ENCODE measurements around the gene KCNIP4.
A peak's percentile ranks its signal among the peaks of the same experiment; 100 is the strongest.

The KCNIP4 gene

DNA sequence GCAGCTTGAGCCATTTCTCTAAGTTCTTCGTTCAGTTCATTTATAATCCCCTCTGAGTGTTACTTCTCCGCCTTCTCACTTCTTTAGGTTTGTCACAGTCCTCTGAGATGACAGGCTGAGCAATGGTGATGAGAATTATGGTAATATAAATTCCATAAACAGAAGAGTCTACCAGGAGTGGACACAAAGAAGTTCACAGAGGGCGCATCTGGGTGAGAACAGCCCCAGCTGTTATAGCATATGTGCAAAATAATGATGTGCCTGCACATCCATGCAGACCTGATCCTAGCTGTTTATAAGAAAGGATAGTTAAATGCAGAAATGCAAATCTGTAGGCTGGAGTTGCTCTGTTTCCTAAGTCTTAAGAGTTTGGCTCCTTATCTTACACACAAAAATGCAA lies 377.5 kb downstream of the KCNIP4 start:
- no peak for DNase-seq (ENCODE audit: low read depth in 2 of 2)

DNA sequence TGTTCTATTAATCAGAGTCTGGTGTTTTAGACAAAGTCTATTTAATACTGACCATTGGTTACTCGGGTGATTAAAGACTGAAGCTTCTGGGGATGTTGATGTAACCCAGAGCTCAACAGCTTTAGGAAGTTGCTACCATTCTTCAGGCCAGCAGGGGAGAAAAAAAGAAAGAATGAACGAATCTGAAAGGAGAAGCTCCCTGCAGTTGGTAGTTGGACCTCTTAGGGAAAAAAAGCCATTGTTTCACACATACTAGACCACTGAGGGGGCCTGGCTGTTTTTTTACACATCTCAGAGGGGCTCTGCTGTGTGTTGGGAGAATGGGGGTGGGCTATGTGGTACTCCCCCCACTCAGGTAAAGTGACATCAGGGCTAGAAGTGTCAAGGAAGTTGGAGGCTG lies 378.9 kb downstream of the KCNIP4 start:
- no peak for DNase-seq (ENCODE audit: low read depth in 2 of 2)

DNA sequence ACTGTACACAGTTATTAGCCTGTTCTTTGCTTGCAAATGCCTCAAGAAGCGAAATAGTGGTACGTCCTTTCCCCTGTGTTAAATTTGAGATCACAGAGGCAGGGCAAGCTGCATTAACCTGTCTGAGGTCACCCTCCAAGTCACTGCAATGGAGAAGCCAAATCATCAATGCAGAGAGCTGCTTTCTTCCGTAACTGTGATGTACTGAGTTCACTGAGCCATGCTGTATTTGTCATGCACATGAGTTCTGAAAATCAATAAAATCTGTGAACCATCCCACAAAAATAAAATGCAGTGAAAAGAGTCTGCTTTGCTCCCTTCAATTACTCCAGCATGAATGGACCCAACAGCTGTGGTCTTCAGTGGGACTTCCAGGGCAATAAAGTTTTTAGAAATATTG lies 393.5 kb downstream of the KCNIP4 start:
- no peak for DNase-seq (ENCODE audit: low read depth in 2 of 2)

DNA sequence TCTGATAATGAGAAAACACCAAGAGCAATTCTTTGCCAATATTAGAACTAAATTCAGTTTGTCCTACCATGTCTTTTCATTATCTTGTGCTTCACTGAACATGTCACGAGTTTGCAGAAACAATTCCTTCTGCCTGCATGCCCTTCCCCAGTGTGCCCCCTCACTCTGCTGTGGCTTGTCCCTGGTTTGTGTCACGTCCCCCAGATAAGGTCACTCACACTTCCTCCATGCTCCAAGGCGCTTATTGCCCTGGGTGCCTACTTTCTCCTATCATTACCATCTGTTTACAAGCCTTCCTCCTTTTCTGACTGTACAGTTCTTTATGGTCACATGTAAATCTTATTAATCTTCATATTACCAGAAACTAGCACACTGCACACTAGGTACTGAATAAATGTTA lies 394.1 kb downstream of the KCNIP4 start:
- no peak for DNase-seq (ENCODE audit: low read depth in 2 of 2)

DNA sequence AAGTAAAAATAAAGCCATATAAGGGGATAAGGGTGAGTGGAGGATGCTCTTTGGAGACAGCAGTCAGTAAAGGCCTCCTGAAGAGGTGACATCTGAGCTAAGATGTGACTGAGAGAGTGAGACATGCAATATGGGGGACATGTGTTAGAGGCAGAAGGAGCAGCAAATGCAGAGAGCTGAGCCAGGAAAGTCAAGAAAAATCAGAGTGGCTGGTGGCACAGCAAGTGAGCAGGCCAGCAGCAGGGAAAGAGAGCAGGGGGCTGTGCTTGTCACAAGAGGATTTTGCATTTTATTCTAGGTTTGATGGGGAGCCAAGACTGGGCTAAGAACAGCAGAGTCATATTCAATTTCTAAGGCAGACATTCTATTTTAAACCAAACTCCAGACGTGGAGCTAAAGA lies 394.5 kb downstream of the KCNIP4 start:
- DNase-seq (ENCODE audit: low read depth in 2 of 2) = no peak

DNA sequence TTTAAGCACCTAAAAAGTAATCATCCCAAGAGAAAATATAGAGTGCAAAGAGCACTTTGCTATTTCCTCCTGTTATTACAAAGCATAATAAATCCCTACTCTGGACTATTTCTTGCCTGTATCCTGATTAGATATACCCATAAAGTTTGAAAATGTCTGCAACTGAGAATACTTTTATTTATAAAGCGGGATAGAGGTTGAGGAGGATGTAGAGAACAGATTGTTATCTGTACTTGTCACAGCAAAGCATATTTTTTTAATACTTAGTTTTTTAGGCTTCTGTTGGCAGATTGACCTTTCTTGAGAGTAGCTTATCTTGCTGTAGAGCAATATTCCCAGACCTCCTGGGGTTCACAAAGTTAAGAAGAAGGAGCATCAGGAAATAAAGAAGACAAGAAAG lies 396.1 kb downstream of the KCNIP4 start:
- DNase-seq (ENCODE audit: low read depth in 2 of 2) = no peak

DNA sequence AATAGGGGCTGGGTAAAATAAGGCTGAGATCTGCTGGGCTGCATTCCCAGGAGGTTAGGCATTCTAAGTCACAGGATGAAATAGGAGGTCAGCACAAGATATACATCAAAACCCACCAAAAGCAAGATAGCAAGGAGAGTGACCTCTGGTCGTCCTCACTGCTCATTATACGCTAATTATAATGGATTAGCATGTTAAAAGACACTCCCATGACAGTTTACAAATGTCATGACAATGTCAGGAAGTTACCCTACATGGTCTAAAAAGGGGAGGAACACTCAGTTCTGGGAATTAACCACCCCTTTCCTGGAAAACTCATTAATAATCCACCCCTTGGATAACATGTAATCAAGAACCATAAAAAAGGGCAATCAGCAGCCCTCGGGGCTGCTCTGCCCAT lies 403.6 kb downstream of the KCNIP4 start:
- no peak for DNase-seq (ENCODE audit: low read depth in 2 of 2)

DNA sequence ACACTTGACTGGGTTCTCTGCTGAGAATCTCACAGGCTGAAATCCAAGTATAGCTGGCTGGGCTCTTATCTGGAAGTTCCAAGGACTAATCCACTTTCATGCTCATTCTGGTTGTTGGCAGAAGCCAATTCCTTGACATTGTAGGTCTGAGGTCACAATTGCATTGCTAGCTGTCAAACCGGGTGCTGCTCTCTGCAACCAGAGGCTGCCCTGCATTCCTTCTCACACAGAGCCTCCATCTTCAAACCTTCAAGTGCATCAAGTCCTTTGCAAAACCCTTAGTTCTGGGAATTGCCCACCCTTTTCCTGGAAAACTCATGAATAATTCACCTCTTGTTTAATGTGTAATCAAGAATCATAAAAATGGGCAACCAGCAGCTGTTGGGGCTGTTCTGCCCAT lies 404.2 kb downstream of the KCNIP4 start:
- no peak for DNase-seq (ENCODE audit: low read depth in 2 of 2)

DNA sequence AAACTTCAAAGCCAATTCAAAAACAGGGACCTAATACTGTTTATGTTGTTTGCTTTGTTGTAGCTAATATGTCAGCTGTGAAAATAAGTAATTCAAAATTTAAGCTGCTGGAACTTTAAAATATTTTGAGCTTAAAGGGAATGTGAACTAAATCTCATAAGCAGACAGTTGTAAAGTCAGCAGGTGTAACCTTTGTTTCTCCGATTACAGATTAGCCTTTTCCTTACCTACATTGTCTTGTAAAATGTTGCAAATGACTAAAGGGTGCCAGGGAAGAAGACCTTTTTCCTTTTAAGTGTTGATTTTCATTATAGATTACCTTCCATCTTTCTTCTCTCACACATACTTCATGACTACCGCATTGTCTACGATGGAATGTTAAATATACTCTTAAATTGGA lies 405.1 kb downstream of the KCNIP4 start:
- no peak for DNase-seq (ENCODE audit: low read depth in 2 of 2)

DNA sequence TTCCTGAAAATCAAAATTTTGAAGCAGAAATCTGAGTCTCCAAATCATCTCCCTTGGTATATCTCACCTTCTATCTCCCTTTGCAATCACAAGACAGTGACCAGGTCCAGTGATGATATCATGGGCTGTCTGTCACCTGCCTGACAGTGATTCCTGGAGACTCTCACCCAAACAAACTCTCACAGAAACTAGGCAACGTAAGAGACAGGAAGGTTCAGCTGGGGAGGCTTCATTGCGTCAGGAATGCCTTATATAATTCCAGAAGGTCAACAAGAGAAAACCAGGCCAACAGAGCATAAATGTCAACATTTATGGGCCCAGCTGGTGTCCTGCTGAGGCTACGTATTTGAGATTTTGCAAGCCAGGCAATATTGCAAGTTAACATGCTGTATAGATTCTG lies 412.7 kb downstream of the KCNIP4 start:
- DNase-seq (ENCODE audit: low read depth in 2 of 2) = no peak

DNA sequence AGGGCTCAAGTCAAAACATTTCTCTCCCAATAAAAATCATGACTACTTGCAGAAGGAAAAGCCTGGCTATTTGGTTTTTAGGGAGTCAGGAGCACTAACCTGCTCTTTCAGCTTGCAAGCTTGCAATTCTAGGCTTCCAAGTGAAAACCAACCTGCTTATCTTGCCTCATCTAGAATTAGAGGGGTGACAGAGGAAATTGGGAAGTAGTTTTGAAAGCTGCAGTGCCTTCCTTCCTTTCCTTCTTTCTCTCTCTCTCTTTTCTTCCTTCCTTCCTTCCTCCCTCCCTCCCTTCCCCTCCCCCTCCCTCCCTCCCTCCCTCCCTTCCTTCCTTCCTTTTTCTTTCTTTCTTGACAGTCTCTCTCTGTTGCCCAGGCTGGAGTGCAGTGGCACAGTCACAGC lies 417.5 kb downstream of the KCNIP4 start:
- no peak for DNase-seq (ENCODE audit: low read depth in 2 of 2)

DNA sequence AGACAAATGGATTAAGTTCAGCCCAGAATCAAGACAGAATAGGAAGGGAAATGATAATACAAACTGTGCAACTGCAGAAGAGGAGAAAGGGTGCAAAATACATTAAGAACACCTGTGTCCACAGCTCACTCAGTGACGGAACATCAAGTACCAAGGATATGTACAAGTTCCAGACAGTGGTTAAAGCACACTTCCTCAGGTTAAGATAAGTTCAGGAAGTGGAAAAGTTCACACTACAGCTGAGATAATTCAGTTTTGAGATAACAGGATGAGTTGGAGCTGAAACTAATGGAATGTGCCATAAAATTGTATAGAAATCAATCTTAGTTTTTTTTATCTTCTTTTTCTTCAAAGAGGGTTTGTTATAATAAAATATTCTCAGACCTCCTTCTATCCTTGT lies 419.4 kb downstream of the KCNIP4 start:
- no peak for DNase-seq (ENCODE audit: low read depth in 2 of 2)

DNA sequence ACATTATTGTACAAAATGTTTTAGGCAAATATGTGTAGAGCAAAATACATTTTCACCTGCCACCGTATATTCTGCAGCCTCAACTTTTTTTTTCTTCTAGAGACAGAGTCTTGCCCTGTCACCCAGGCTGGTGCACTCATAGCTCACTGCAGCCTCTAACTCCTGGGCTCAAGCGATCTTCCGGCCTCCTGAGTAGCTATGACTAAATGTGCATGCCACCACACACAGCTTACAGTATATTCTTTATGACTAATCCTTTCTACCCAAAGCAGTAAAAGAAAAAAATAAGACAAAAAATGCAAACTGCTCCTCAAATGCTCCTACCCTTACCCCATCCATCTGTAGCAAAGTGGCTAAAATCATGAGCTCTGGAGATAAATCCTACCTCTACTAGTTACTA lies 426.3 kb downstream of the KCNIP4 start:
- DNase-seq (ENCODE audit: low read depth in 2 of 2) = no peak

DNA sequence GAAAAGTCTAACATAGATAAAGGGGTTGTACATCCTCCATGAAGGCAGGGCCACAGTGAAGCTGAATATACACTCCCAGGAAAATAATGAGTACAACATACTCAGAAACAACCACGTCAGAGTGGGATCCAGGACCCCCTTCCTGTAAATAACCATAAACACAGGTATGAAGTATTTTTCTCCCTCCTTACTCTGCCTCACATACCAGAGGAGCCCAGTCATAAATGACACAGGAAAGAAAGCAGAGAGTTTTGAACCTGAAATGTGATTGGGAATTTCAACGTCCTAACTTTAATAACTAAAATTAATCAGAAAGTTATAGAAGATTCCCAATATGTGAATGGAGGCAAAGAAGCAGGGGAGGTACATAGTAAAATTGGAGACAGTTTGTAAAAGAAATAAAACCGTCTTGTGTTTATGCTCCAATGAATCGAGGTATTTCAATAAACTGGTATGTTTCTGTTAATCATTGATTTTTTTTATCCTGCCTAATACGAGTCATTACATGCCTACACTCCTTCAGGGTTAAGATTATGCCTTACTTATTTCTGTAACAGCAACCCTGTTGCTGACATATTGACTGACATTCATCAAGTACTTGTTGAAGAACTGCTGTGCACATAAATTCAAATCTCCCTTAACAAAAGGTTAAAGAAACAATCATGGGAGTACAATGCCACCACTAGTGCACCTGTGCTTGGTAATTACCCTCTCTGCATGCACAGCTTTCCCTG lies 431.3 kb downstream of the KCNIP4 start:
- DNase-seq (ENCODE audit: low read depth in 2 of 2) = no peak

DNA sequence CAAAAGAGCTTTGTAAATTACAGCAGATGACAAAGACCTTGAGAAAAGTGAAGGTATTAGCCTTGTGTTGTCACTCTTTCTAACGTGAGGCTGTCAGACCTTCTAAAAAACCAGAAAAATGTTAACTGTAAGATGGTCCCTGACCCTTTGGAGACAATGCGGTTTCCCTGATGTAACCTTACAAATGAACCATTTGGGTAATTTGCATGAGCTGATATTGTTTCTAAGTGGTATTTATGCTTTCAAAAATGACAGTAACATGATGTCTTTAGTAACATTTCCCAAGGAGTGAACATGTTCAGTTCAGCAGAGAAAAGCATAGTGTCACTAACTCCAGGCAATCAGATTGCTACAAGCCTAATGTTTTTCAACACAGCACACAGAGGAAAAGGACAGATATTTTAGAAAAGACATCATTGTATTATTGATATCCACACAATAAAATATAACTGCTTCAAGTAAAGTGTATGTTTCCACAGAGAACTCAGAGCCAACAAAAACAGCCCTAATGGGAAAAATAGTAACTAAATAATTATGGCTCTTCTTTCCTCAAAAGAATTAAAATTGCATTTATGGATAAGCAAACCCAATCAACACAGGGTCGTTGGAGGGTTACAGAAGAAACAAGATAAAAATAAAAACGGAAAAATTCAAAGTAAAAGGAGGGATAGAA lies 434.4 kb downstream of the KCNIP4 start:
- no peak for DNase-seq (ENCODE audit: low read depth in 2 of 2)

DNA sequence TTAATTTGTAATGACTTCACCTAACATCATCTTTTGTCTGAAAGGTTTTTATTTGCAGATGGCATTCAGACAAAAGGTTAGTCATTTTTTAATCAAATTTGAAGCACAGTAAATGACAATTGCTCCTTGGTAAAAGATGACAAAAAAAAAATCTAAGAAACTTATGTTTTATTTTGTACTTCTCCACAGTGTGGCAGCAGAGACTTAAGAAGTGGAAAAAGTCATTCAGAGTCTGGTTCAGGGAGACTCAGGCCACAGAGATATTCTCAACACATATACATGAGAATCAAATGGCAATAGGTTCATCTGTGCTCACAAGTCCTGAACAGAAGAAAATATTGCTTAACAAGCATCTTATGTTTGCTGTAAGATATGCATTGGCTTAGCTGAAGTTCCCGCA lies 436.2 kb downstream of the KCNIP4 start:
- peak in 1 of 2 experiments; percentile 1 for DNase-seq (ENCODE audit: low read depth in 2 of 2)

DNA sequence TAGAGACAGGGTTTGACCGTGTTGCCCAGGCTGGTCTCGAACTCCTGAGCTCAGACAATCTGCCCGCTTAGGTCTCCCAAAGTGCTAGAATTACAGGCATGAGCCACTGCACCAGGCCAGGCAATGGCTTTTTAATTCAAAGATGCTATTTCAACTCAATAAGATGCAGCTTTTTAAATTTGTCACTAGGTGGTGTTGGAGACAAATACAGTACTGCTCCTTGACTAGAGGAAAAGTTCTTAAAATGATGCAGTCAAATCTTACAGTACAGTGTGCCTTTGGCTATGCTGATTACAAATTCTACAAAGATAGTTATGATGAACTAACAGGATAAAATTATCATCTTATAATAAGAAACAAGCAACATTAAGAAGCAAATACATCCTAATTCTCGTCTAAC lies 441.1 kb downstream of the KCNIP4 start:
- no peak for DNase-seq (ENCODE audit: low read depth in 2 of 2)

DNA sequence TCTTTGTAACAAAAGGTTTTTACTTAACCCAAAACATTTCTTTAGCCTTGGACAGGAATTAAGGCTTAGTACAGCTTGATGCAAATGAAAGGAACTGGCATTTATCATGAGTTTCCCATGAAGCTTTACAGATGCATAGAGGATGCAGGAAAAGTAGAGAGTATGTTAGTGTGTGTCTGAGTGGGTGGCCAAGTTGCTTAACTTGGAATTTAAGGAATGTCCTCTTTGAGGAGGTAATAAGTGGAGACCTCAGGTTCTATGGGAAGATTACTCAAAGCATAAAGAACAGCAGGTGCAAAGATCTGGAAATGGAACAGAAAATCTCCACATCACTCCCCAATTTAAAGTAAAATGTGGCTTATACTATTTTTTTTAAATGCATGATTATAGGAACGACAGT lies 457.9 kb downstream of the KCNIP4 start:
- no peak for DNase-seq (ENCODE audit: low read depth in 2 of 2)

DNA sequence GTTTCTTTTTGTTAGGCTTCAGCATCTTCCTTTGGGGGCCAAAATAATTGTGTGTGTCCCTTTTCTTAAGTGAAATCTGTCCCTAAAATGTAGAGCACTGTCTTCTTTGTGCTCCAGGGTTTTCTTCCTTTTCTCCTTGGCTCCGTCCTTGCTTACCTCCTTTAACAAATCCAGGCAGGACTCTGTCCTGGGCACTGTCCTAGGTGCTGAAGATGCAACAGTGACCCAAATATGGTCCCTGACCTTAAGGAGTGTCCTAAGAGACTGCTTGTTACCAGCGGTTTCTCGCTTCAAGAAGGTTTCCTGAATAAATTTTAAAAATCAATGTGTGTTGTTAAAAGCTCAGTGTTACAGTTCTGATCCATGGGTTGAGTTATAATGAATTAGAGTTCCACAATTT lies 471.8 kb downstream of the KCNIP4 start:
- DNase-seq (ENCODE audit: low read depth in 2 of 2) = no peak

DNA sequence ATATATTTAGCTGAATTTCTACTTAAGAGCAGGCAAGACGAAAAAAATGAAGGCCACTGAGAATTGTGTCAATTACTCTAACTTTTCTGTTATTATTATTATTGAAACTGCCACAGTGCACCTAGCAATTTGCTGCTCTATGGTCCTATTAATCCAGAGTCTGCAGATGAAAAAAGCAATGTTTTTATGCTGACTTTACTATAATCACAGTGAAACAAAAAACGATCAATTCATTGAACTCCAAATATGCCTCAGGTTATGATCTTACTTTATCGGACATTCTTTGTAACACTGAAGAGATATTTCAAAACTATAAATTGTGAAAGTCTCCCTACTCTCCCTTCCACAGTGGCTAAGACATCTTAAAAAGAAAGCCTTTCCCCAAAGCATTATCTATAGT lies 474.4 kb downstream of the KCNIP4 start:
- DNase-seq (ENCODE audit: low read depth in 2 of 2) = no peak

DNA sequence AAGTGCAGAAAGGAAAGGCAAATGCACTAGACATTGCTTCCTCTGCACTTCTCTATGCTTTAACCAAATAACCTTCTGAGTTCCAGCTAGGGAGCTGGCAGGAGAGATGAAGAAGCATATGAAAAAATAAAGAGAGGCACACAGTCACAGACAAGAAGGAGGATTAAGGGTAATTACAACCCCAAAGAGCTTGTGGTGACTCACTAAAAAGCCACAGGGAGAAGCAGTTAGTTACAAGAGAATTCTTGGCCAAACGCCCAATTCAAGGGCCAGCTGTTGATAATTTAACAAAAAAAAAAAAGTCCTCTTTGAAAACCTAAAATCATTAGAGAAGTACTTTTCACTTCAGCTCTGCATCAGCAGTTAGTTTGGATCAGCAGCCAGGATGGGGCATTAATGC lies 478.0 kb downstream of the KCNIP4 start:
- peak; percentile 15 to 23 for DNase-seq (ENCODE audit: low read depth in 2 of 2)

DNA sequence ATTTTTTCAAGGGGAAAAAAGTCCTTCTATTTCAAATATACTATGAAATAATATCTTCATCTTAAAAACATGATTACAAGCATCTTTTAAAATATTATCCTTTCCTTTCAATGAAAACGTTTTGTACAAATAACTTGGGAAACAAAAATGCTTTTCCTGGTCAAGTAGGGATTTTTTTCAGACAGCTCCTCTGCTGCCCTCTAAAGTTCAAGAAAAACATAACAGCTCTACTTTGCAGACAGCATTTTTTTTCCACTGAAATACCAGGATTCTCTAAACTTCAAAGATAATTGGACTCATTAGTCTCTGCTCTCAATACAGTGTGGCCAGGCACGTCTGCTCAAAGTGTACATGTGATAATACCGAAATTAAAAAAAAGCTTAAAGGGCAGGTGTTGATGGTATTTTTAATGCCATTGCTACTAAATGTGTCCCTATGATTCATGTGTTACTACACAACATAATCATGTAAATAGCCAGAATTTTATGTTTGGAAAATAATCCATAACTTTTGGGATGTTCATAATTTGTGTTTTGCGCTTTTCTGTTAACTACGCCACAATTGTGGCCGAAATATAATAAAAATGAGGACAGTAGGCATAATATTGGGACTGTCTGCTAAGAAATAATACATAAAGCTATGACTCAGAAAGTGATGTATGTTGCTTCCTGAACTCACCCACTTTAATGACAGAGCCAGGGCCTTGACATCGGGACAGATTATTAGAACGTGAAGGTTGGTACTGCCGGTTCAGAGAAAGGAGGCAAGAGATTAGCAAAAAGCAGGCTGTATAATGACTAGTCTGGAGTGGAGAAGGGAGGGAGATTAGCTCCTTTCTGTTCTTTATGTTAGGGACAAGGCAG lies 478.9 kb downstream of the KCNIP4 start:
- DNase-seq (ENCODE audit: low read depth in 2 of 2) = no peak

DNA sequence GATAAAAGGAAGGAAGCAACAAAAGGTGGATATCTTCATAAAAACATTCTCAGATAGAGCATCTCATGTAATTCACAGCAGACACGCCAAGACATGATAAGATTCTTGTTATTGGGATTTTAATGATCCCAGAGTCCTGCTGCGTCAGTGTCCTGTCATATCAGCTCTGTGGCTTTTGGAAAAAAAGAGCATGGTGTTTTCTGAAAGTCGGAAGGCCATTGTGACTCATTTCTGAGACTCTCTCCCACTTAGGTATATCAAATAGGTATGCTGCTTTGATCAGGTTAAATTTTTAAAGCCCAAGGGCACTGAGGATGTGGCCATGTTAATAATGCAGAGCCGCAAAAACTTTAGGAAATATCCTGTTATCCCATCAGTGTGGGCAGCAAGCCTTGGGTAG lies 481.0 kb downstream of the KCNIP4 start:
- DNase-seq (ENCODE audit: low read depth in 2 of 2) = no peak
